GM19238 (cell line): ENCODE data around the gene VSIR.

Source experiments
- DNase-seq: peaks from one replicate; pipeline ENCODE4 v3.0.0; 2011; ENCODE audit warnings: low spot score; ENCODE audit not compliant: insufficient read length

Gene VSIR

GRCh38 chr10:71747551-71748523 lies 25.5 kb downstream of the VSIR start:
- DNase-seq, result peak; percentile 59

DNA sequence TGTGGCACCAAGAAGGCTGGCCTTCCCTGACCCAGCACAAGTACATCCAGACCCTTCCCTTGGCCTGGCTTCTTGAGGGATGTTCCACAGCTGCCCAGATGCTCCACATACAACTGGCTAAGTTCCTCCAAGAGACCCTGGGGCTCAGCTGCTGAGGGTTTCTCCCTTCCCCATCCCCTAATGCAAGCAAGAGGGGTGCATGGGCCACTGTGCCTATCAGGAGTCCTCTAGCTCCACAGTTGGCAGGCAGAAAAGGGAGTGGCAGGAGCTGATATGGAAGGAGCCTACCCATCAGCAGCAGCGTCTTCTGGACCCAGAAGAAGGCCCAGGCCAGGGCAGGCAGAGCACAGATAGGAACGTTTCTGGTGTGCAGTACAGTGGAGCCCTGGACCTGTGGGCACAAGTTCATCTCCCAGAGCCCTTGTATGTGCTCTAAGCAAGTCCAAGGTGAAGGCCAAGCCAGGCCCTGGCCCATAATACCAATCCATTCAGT lies 26.2 kb downstream of the VSIR start:
- no peak for DNase-seq

DNA sequence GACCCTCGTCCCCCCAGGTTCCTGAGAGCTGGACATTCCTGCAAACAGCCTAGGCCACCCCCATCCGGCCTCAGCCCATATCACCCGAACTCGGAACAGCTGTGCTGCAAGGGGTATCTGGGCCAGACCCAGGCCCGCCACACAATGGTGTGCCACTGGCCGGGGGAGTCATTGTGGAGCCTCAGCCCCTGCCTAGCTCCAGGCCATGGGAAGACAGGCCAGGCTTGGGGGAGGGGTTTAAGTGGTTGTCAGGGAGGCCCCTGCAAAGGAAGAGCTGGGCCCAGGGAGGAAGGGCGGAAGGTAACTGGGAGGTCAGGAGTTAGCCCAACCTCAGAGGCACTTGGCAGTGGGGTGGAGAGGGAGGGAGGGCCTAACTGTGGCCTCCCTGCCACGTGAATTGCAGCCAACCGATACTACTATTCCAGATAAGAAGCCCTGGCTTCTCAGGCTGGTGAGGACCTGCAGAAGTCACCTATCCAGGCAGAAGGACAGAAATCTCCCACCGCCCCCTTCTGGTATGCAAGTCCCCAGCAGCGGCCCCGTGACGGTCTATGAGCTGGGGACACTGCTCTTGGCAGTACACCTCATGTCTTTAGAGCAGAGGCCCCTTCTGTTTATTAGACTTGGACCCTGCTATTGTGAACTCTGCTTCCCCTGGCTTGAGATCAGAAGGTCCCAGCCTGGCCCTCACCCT lies 26.8 kb downstream of the VSIR start:
- no peak for DNase-seq

DNA sequence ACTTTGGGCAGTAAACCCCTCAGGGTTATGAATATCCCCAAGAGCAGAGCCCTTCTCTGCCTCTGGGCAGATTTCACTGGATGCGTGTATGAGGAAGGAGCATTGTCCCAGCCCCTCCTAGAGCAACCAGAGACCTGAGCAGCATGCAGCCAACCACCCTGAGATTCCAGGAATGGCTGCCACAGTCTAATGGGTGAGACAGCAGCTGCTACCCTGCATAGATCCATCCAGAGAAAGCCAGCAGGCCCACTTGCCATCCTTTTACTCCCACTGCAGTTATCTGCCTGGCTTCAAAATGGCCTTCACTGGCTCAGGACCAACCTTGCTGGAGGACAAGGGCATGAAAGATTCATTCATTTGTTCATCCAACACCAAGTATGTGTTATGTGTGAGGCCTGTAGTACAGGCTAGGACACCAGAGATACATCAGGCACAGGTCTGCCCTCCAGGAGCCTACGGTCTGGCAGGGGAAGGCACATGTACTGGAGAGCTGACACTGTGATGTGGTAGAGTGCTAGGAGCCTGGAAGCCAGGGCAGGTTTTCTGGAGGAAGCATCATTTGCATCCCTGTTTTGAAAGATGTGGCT lies 27.6 kb downstream of the VSIR start:
- no peak for DNase-seq

- no peak for DNase-seq
Measured at GRCh38 chr10:71744897-71745663, 28.2 kb downstream of the VSIR start.

DNA sequence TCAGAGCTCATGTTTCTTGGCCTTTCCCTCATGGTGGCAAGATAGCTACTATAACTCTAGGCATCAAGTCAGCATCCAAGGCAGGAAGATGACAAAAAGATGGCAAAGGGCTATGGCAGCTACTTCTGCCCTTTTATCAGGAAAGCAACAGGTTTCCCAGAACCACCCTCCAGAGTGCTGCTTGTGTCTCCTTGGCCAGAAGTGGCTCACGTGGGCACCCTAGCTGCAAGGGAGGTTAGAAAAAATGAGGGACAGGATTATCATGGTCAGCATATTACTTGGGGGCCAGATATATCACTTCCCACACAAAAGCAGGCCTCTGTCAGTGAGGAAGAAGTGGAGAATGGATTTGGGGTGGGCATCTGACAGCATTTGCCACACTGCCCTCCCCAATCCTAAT lies 29.5 kb downstream of the VSIR start:
- DNase-seq, result no peak

GRCh38 chr10:71743089-71743838 lies 30.1 kb downstream of the VSIR start:
- DNase-seq, result no peak

- no peak for DNase-seq
Measured at GRCh38 chr10:71742301-71743088, 30.8 kb downstream of the VSIR start.

- DNase-seq, result no peak
Measured at GRCh38 chr10:71741671-71742070, 31.6 kb downstream of the VSIR start.

- no peak for DNase-seq
Measured at GRCh38 chr10:71741029-71741428, 32.3 kb downstream of the VSIR start.

DNA sequence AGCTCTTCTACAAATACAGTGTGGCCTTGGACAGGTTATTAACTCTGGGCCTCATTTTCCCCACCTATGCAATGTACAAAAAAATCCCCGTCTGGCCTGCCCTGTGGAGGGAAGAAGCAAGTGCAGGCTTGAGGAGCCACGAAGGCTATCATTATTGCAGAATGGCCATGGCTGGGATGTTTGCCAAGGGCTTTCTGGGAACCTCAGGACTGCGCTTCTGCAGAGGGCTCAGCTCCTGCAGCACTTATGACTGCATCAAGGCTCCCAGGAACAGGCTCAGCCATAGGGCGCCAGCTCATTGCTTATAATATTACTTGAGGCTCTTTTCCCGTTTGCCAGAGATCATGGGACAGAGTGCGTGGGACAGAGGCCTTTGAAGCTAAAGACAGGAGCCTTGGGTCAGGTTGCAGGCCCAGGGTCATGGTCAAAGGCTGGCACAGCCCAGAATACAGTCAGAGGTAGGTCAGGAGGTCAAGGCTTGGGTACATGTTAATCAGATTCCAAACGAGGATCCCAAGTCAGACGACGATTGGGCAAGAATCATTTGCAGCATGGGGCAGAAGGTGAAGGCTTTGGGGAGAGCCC lies 33.2 kb downstream of the VSIR start:
- DNase-seq, result no peak

DNA sequence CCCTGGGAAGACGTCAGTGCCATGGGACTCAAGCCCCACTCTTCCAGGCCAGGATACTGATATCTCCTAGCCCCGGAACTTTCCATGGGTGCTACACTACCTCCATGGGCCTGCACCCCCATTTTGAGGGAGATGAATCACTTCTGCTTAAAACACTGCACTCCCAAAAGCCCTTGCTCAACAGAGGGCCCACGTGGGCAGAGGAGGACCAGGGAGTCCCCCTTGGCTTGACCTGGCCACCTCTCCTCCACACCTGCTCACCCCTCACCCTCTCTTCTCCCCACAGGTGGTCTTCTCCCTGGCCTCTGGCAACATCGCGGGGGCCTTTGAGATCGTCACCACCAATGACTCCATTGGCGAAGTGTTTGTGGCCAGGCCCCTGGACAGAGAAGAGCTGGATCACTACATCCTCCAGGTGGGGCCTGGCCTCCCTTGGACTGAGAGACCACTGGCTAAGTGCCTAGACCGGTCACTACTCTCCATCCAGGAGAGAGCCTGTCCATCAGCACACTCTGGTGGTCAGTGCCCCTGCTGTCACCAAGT lies 33.9 kb downstream of the VSIR start:
- DNase-seq, result no peak

GRCh38 chr10:71737834-71738197 lies 35.5 kb downstream of the VSIR start:
- no peak for DNase-seq

GRCh38 chr10:71737001-71737833 lies 36.1 kb downstream of the VSIR start:
- DNase-seq, result no peak

DNA sequence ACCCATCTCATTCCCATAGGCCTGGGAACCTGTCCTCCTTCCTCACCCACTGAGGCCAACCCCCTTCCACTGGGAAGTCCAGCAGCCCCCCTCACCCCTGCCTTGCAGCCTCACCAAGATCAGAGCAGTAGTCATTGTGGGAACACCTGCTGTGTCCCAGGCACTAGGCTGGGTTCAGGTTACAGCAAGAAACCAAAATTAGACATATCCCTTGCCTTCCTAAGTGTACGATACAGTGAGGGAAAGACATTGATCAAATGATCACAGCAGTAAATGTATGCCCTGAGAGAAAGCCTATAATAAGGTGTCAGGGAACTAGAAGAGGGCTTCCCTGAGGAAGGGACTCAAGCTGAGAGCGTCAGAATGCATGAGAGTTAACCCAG lies 36.8 kb downstream of the VSIR start:
- no peak for DNase-seq

GRCh38 chr10:71735709-71736569 lies 37.4 kb downstream of the VSIR start:
- DNase-seq, result no peak

GRCh38 chr10:71734797-71735196 lies 38.5 kb downstream of the VSIR start:
- no peak for DNase-seq
